Skeletal muscle satellite cell (primary cell): Measurements from ENCODE around the gene CBLL2.
A peak's percentile ranks its signal among the peaks of the same experiment; 100 is the strongest.

Experiments
- H3K27me3 ChIP-seq: 2 replicates; pipeline ENCODE4 v1.7.0; 2013; ENCODE audit warnings: low read length; ENCODE audit not compliant: control insufficient read depth, insufficient read depth
- H3K36me3 ChIP-seq: 2 replicates; pipeline ENCODE4 v1.7.0; 2013; ENCODE audit warnings: mild to moderate bottlenecking, control low read depth, low read length; ENCODE audit not compliant: insufficient read depth
- H3K4me1 ChIP-seq: 2 replicates; pipeline ENCODE4 v1.7.0; 2013; ENCODE audit warnings: low read length; ENCODE audit not compliant: control insufficient read depth, insufficient read depth
- H3K4me2 ChIP-seq: 2 replicates; pipeline ENCODE4 v1.7.0; 2013; ENCODE audit warnings: mild to moderate bottlenecking, low read length
- H3K4me3 ChIP-seq: 2 replicates; pipeline ENCODE4 v1.7.0; 2013; ENCODE audit warnings: low read length
- H3K9ac ChIP-seq: 2 replicates; pipeline ENCODE4 v1.7.0; 2013; ENCODE audit warnings: mild to moderate bottlenecking, low read depth, low read length, moderate library complexity
- H3K9me3 ChIP-seq: replicated peaks from 2 replicates; pipeline ENCODE4 v1.7.0; 2013; ENCODE audit warnings: mild to moderate bottlenecking, control low read depth, low read length

CBLL2 gene

DNA sequence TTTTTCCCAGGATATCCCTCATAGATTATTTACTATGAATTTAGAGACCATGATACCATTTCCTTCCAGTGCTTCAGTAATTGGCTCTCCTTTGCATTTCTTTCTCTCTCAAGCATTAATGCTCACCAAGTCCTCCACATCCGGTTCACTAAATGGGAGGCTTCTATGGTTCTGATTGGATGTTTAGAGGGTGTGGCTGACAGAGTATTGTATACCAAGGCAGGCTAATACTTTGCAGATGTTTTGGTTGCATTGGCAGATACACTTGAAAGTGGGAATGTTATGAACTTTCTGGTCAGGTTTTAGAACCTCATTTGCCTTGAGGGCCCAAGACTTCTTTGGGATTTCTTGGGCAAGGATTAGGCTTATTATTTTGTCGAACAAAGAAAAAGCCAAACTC is 24.2 kb downstream of the CBLL2 start:
- H3K36me3 ChIP-seq, result no peaks in the 10 kb centered on the region
- peaks cover 10% of the 10 kb centered on the region for H3K4me1 ChIP-seq
- H3K9me3 ChIP-seq, result no peaks in the 10 kb centered on the region
- H3K4me2 ChIP-seq, result no peak overlapping the region
- H3K4me3 ChIP-seq, result no peak overlapping the region
- H3K27me3 ChIP-seq, result no peaks in the 10 kb centered on the region
- H3K9ac ChIP-seq, result no peak overlapping the region

DNA sequence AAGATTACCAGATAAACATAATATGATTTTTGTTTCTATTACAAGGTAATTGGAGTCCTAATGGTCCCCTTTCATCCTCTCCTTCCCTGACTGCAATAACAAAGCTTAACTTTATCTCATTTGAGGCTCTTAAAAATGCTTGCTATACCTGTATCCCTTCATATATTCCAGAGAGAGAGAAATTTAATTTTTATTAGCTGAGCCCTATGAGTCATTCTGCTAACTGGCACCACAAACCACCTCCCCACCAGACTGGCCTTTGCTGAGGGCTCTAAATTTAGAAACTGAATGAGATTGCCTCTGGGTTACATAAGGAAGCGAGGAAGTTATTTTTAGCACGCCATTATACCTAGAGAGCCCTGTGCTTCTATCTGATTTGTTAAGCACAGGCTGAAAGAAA is 27.4 kb downstream of the CBLL2 start:
- Histone ChIP-seq H3K9me3 (no peaks in the 10 kb centered on the region), H3K36me3 (no peaks in the 10 kb centered on the region), H3K9ac (no peak overlapping the region), H3K4me3 (no peak overlapping the region), H3K4me1 (peaks cover 10% of the 10 kb centered on the region), H3K4me2 (peak overlapping the region; percentile 54), H3K27me3 (no peaks in the 10 kb centered on the region)

DNA sequence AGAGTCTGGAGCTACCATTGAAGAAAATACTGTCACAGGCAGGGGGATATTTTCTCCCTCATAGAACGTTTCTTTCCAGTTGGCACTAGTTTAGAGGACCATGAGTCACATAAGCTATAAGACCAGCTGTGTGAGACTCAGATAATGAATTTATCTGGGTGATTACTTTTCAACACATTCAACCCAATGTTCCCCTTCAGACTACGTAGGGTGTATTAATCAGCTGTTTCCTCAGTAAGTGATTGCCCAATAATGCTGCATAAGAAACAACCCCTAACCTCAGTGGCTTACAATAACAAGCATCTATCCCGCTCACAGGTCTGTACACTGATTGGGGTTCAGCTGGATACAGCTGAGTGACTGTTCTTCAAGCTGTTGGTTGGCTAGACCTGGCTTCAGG is 38.1 kb downstream of the CBLL2 start:
- peaks cover 9% of the 10 kb centered on the region for H3K4me1 ChIP-seq
- no peaks in the 10 kb centered on the region for H3K27me3 ChIP-seq
- no peak overlapping the region for H3K9ac ChIP-seq
- no peak overlapping the region for H3K4me3 ChIP-seq
- no peak overlapping the region for H3K4me2 ChIP-seq
- H3K9me3 ChIP-seq, result no peaks in the 10 kb centered on the region
- no peaks in the 10 kb centered on the region for H3K36me3 ChIP-seq

DNA sequence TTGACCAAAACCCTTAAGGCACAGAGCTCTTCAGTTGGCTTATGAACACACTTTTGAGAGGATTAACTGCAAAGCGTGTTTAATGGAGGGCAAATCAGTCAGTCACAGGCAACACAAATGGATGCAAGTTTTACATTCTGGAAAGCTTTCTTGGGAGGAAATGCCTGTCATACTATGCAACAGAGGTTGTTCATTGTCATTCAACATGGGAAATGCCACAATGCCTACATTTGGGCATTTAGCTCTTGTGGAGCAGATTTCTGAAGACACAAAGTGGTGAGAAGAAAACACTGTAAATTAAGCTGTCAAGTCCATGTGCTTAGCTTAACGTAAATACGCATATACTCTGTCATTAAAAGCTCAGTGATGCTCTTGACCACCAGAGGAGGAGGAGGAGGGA is 41.1 kb downstream of the CBLL2 start:
- Histone ChIP-seq H3K9ac (no peak overlapping the region), H3K4me2 (no peak overlapping the region), H3K4me3 (no peak overlapping the region), H3K27me3 (no peaks in the 10 kb centered on the region), H3K4me1 (peaks cover 9% of the 10 kb centered on the region), H3K36me3 (no peaks in the 10 kb centered on the region), H3K9me3 (no peaks in the 10 kb centered on the region)

DNA sequence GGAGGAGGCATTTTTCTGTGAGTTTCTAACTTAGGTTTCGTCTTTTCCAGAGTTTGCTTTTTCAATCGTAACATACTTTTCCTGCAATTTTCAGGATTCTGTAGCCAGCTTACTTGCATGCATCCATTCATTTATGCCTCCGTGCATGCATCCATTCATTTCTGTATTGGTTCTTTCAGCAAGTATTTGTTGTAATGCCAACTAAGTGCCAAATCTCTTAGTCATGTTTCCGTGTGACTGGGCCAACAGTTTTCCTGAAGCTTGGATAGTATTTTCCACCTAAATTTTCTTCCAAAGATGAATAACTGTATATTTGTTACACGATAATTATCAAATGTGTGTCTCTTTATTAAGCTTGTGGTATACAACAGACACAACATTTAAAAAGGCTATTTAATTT is 41.5 kb downstream of the CBLL2 start:
- H3K9me3 ChIP-seq, result no peaks in the 10 kb centered on the region
- no peak overlapping the region for H3K4me2 ChIP-seq
- H3K9ac ChIP-seq, result no peak overlapping the region
- no peak overlapping the region for H3K4me3 ChIP-seq
- H3K36me3 ChIP-seq, result no peaks in the 10 kb centered on the region
- H3K27me3 ChIP-seq, result no peaks in the 10 kb centered on the region
- H3K4me1 ChIP-seq, result peaks cover 9% of the 10 kb centered on the region

DNA sequence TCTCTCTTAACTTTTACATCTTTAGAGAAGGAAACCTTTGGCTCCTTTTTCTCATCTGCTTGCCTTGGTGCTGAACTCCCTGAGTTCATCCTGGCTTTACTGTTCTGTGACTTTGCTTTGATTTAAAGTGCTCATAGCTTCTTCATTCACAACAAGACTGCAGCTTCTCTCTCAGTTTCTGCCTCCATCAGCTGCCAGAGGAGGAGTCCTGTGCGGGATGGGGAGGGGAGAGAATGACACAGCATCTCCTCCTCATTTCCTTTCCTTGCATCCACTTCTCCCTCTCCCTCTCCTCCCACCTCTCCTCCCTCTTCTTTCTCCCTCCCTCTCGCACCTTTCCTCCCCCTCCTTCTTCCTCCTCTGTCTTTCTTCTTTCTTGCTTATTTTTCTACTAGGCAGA is 42.0 kb downstream of the CBLL2 start:
- H3K4me2 ChIP-seq, result no peak overlapping the region

DNA sequence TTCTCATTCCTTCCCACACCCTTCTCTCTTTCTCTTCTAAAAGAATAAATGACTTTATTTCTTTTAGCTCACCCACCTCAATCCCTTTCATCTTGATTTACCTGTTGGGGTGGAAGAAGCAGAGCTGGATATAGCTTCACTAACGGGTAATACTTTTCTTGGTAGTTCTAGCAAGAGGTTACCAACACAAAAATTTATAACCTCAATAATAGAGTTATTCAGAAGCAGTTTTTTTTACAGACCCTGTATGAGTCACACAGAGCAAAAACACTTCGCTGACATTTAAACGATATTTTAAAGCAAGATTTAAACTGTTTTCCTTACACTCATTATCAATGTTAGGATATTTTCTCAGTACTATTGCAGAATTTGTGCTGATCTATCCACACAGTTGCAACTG is 42.4 kb downstream of the CBLL2 start:
- no peak overlapping the region for H3K9ac ChIP-seq

More for the DNA sequence above, 42.0 kb downstream of the CBLL2 start:
- Histone ChIP-seq H3K9me3 (no peaks in the 10 kb centered on the region), H3K36me3 (no peaks in the 10 kb centered on the region), H3K9ac (no peak overlapping the region), H3K27me3 (no peaks in the 10 kb centered on the region), H3K4me3 (no peak overlapping the region), H3K4me1 (peaks cover 9% of the 10 kb centered on the region)

DNA sequence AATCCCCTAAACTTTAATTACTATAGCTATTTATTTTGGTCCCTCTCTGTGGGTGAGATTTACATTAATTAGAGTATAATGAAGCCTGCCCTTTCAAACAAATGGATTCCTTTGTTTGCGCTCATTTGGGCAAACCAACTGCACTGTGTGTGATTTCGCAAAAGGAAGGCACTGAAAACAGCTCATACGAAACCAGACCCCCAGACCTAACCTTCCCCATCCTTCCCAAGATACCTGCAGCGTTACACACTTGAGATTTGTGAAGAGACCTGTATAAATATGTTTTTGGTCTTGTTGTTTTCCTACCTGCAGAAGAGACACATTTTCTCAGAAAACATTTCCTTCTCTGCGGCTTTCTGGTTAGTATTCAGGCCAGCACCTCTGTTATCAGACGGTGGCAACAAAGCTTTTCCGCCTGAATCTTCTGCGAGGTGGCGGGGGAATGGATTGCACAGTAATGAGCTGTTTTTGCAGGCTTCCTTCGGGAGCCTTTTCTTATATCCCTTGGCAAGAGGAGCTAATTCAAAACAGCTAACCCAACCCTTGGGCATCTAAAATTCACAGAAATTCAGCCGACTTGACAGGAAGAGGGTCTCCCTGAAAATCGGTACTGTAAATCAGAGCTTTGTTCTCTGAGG is 47.6 kb downstream of the CBLL2 start:
- Histone ChIP-seq H3K9me3 (no peaks in the 10 kb centered on the region), H3K4me2 (no peak overlapping the region)

More for the DNA sequence above, 42.4 kb downstream of the CBLL2 start:
- no peaks in the 10 kb centered on the region for H3K36me3 ChIP-seq
- H3K4me2 ChIP-seq, result no peak overlapping the region
- H3K4me1 ChIP-seq, result peaks cover 9% of the 10 kb centered on the region
- no peak overlapping the region for H3K4me3 ChIP-seq
- no peaks in the 10 kb centered on the region for H3K27me3 ChIP-seq
- no peaks in the 10 kb centered on the region for H3K9me3 ChIP-seq

DNA sequence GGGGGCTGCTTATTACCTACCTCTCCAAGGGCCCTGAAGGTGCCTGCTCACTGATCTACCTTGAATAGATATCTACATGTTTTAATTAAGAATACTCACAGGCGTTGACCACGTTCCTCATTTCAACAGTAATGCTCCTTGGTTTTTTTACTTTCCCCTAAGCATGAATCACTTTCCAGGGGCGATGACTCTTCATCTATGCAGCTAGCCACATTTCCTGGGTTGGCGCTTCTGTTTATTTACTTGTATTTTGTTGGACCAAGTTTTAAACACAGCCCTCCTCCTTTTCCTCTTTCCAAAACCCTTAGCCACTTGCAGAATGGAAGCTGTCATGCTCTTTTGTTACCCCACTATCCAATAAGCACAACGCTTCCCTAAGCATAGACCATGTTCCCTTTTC is 50.8 kb downstream of the CBLL2 start:
- Histone ChIP-seq H3K36me3 (no peaks in the 10 kb centered on the region), H3K4me2 (peak overlapping the region; percentile 33), H3K4me3 (no peak overlapping the region), H3K4me1 (peaks cover 26% of the 10 kb centered on the region), H3K27me3 (no peaks in the 10 kb centered on the region), H3K9ac (no peak overlapping the region), H3K9me3 (no peaks in the 10 kb centered on the region)

More for the DNA sequence above, 47.6 kb downstream of the CBLL2 start:
- H3K36me3 ChIP-seq, result no peaks in the 10 kb centered on the region
- no peaks in the 10 kb centered on the region for H3K27me3 ChIP-seq
- no peak overlapping the region for H3K9ac ChIP-seq
- peaks cover 24% of the 10 kb centered on the region for H3K4me1 ChIP-seq
- H3K4me3 ChIP-seq, result no peak overlapping the region
